Measurements from ENCODE around the gene FAM118A. TPM values are rescaled to one million over a fixed set of nuclear protein-coding genes. Genes with fewer than 3 reads are reported as not detected.
"Not testable (repeated sequence)": the region's sequence is repeated elsewhere in the genome, so short reads cannot be mapped to it uniquely, and the experiment has no call there.

FAM118A gene
- total RNA-seq, 6 experiments from 2014 or later = 5.6 to 43.0 (median 17.3) TPM

DNA sequence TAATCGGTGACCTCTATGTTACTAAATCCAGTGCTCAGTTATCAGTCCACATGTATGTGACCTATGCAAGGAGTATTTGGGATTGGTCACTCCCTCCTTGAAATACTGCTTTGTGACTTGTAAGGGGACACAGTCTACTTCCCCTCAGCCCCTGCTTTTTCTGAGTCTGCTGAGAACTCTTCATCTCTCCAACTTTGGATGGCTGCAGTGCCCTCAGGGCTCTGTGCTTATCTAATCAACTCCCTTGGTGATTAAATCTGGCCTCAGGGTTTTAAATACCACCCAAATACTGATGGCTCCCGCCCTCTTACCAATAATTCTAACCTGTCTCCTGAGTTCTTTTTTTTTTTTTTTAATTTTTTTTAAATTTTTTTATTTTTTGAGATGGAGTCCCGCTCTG lies 40.2 kb downstream of the FAM118A start:
- Histone ChIP-seq H3K4me3 (no peak overlapping the region), H3K27ac (no peak overlapping the region), H3K4me1 (no peaks in the 10 kb centered on the region), H3K36me3 (no peaks in the 10 kb centered on the region), H3K9me3 (no peaks in the 10 kb centered on the region), H3K27me3 (no peaks in the 10 kb centered on the region)
- no peak for TF ChIP-seq POLR2A (IDR thresholded peaks at IDR 0.05)
- no peak for TF ChIP-seq CTCF (IDR thresholded peaks at IDR 0.05)
- intact Hi-C loops (cut with DNase I) = no loop called here
- DNase-seq = no peak
- ATAC-seq = no peak
- 95% methylated on average over 2 of the region's 3 CpGs for WGBS (ENCODE audit: insufficient coverage, low coverage, low lambda C conversion rate, missing lambda C conversion rate)

DNA sequence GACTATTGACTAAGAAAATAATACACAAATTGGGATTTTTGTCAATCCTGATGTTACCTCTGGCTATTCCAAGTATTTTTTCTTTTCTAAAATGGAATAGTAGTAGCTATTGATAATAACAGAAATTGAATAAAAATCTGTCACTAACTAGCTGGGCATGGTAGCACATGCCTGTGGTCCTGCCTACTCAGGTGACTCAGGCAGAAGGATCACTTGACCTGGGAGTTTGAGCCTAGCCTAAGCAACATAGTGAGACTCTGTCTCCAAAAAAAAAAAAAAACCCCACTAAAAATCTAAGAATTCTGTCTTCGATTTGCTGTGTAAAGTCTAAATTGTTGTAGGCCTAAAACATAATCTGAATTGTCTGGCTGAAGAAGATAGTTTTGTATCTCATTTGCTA lies 42.2 kb downstream of the FAM118A start:
- WGBS (ENCODE audit: insufficient coverage, low coverage, low lambda C conversion rate, missing lambda C conversion rate) = 81% methylated on average over 1 of the region's 1 CpG
- ATAC-seq = no peak
- Histone ChIP-seq H3K9me3 (no peaks in the 10 kb centered on the region), H3K27me3 (no peaks in the 10 kb centered on the region), H3K27ac (no peak overlapping the region), H3K4me3 (no peak overlapping the region), H3K4me1 (no peaks in the 10 kb centered on the region), H3K36me3 (no peaks in the 10 kb centered on the region)
- DNase-seq = no peak
- intact Hi-C loops (cut with DNase I) = no loop called here
- no peak for TF ChIP-seq CTCF (IDR thresholded peaks at IDR 0.05)
- no peak for TF ChIP-seq POLR2A (IDR thresholded peaks at IDR 0.05)

GRCh38 chr22:45352757-45353156 lies 43.0 kb downstream of the FAM118A start:
- H3K27me3 ChIP-seq; H3K36me3 ChIP-seq; H3K27ac ChIP-seq; ATAC-seq; H3K4me3 ChIP-seq; H3K9me3 ChIP-seq; DNase-seq; H3K4me1 ChIP-seq; intact Hi-C loops (cut with DNase I): not testable (repeated sequence)
- WGBS (ENCODE audit: insufficient coverage, low coverage, low lambda C conversion rate, missing lambda C conversion rate) = 90% methylated on average over 5 of the region's 5 CpGs

GRCh38 chr22:45353786-45354185 lies 44.1 kb downstream of the FAM118A start:
- H3K4me1 ChIP-seq = no peaks in the 10 kb centered on the region

GRCh38 chr22:45357490-45357889 lies 47.8 kb downstream of the FAM118A start:
- WGBS (ENCODE audit: insufficient coverage, low coverage, low lambda C conversion rate, missing lambda C conversion rate) = 86% methylated on average over 1 of the region's 1 CpG
- Histone ChIP-seq H3K27me3 (no peaks in the 10 kb centered on the region), H3K9me3 (no peaks in the 10 kb centered on the region), H3K27ac (no peak overlapping the region), H3K36me3 (no peaks in the 10 kb centered on the region), H3K4me1 (no peaks in the 10 kb centered on the region), H3K4me3 (no peak overlapping the region)
- no peak for ATAC-seq
- no peak for TF ChIP-seq POLR2A (IDR thresholded peaks at IDR 0.05)
- TF ChIP-seq CTCF (IDR thresholded peaks at IDR 0.05) = no peak
- no peak for DNase-seq
- intact Hi-C loops (cut with DNase I) = no loop called here

More at GRCh38 chr22:45353786-45354185, 44.1 kb downstream of the FAM118A start:
- TF ChIP-seq POLR2A (IDR thresholded peaks at IDR 0.05) = no peak
- TF ChIP-seq CTCF (IDR thresholded peaks at IDR 0.05) = no peak
- ATAC-seq (no peak), DNase-seq (no peak)
- Histone ChIP-seq H3K36me3 (no peaks in the 10 kb centered on the region), H3K4me3 (no peak overlapping the region), H3K27me3 (no peaks in the 10 kb centered on the region), H3K27ac (no peak overlapping the region), H3K9me3 (no peaks in the 10 kb centered on the region)
- intact Hi-C loops (cut with DNase I) = no loop called here
- 98% methylated on average over 4 of the region's 5 CpGs for WGBS (ENCODE audit: insufficient coverage, low coverage, low lambda C conversion rate, missing lambda C conversion rate)

Data from right lobe of liver (tissue), 6 donors.